Purkinje cell (primary cell): ENCODE results near the gene HRH4. TPM values are rescaled to one million over a fixed set of nuclear protein-coding genes. Genes with fewer than 3 reads are reported as not detected.

Experiments used
- polyA plus RNA-seq: library from polyadenylated mRNA; unstranded; fragments of >200 nt; fragmentation: Nextera tagmentation; gene quantifications from 2 replicates; pipeline ENCODE4 v1.2.1, GENCODE V29; 2014

The HRH4 gene, protein sequence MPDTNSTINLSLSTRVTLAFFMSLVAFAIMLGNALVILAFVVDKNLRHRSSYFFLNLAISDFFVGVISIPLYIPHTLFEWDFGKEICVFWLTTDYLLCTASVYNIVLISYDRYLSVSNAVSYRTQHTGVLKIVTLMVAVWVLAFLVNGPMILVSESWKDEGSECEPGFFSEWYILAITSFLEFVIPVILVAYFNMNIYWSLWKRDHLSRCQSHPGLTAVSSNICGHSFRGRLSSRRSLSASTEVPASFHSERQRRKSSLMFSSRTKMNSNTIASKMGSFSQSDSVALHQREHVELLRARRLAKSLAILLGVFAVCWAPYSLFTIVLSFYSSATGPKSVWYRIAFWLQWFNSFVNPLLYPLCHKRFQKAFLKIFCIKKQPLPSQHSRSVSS
- not detected in 2 replicates for polyA plus RNA-seq

DNA sequence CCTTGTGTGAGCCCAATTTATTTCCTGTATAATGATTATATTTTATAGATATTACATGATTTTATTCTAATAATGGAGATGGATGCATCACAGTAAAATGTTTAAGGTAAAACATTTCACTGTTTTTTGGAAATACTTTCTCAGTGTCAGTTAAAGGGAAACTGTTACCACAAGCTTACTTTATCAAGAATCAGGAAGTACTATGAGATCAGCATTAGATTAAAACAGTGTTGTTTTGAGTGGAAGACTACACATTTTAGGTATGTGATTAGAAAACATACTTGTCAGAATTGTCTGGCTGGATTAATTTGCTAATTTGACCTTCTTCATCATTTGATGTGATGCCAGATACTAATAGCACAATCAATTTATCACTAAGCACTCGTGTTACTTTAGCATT, at the start of gene HRH4:
Gene HRH4, plus strand, starts transcription at position 250 of the 400 bp plus-strand sequence. Its CDS starts 92 bp downstream, at position 342.

DNA sequence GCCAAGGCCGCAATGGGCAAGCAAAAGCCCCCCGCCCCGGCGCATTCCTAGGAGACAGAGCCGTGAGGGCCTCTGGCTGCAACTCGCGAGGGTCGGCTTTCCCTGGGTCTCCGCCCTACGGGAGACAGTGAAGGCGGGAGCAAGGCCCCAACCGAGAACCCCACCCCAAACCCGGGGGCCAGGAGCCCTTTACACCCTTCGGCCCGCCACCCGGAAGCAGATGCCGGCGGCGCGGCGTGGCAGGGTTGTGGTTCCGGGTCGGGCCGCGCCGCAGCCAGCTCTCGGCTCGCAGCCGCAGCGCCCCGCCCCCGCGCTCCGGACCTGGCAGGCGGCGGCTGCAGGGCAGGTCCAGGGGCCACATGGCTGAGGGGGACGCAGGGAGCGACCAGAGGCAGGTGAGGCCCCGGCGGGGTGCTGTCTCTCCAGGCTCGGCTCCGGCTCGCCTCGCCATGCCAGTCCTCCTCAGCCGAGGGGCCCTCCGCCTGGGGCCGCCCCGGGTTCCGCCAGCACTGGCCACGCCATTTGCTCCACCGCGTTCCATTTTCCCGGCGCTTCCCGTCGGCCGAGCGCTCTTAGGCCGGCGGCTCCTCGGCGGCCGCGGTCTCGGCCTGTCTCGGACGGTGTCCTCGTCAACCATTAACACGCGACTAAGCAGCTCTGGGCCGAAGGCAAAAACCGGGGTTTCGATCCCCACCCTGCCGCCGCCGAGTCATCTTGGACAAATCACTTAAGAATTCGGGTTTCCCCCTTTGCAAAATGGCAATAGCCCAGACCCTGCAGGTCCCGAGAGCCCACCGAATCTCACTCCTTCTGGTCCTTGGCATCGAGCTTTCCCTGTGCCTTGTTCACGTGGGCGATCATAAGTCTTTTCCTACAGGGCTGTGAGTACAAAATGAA, 33.8 kb upstream of the HRH4 start, which contains the start of gene IMPACT:
Gene IMPACT, plus strand, starts transcription at position 273 of the 897 bp plus-strand sequence. Its CDS starts 87 bp downstream, at position 360.

Other genes starting within 250 kb of the HRH4 start
- 149 and 151 TPM in 2 replicates for gene OSBPL1A, start 62.8 kb upstream of the HRH4 start, polyA plus RNA-seq
- gene IMPACT, start 34.0 kb upstream of the HRH4 start, polyA plus RNA-seq = 35.3 and 45.0 TPM in 2 replicates